Retinal pigment epithelial cell (primary cell): ENCODE results near the gene PRMT1.
"Not testable (repeated sequence)": the region's sequence is repeated elsewhere in the genome, so short reads cannot be mapped to it uniquely, and the experiment has no call there.

Experiments used
- DNase-seq: peaks from one replicate; pipeline ENCODE4 v3.0.0-alpha.2; 2010; ENCODE audit warnings: low read depth
- H3K4me3 ChIP-seq: 2 replicates; pipeline ENCODE4 v1.5.1; 2011; ENCODE audit warnings: mild to moderate bottlenecking, low read length, control low read depth, moderate library complexity
- TF ChIP-seq, protein P1 (sequence below): conservative IDR thresholded peaks from 2 replicates; pipeline ENCODE4 v1.5.1; 2011; ENCODE audit warnings: low read depth, low read length, control low read depth, inconsistent platforms

Gene PRMT1

DNA sequence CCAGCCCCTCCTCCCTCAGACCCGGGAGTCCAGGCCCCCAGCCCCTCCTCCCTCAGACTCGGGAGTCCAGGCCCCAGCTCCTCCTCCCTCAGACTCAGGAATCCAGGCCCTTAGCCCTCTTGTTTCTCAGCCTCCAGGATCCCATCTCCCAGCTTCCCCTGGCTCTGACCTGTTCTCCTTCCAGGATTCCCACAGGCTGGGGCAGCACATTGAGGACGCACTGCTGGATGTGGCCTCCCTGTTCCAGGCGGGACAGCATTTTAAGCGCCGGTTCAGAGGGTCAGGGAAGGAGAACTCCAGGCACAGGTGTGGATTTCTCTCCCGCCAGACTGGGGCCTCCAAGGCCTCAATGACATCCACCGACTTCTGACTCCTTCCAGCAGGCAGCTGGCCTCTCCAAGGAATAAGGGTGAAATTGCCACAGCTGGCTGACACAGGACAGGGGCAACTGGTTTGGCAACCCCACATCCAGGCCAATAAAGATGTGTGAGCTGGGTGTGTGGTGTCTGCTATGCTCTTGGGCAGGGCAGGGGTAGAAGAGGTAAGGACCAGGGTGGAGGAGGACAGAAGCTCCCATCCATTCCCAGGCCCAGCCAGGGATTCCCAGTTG lies 36.3 kb downstream of the PRMT1 start:
- no peak overlapping the region for H3K4me3 ChIP-seq
- TF ChIP-seq, protein P1, sequence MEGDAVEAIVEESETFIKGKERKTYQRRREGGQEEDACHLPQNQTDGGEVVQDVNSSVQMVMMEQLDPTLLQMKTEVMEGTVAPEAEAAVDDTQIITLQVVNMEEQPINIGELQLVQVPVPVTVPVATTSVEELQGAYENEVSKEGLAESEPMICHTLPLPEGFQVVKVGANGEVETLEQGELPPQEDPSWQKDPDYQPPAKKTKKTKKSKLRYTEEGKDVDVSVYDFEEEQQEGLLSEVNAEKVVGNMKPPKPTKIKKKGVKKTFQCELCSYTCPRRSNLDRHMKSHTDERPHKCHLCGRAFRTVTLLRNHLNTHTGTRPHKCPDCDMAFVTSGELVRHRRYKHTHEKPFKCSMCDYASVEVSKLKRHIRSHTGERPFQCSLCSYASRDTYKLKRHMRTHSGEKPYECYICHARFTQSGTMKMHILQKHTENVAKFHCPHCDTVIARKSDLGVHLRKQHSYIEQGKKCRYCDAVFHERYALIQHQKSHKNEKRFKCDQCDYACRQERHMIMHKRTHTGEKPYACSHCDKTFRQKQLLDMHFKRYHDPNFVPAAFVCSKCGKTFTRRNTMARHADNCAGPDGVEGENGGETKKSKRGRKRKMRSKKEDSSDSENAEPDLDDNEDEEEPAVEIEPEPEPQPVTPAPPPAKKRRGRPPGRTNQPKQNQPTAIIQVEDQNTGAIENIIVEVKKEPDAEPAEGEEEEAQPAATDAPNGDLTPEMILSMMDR: no peak
- DNase-seq: no peak

DNA sequence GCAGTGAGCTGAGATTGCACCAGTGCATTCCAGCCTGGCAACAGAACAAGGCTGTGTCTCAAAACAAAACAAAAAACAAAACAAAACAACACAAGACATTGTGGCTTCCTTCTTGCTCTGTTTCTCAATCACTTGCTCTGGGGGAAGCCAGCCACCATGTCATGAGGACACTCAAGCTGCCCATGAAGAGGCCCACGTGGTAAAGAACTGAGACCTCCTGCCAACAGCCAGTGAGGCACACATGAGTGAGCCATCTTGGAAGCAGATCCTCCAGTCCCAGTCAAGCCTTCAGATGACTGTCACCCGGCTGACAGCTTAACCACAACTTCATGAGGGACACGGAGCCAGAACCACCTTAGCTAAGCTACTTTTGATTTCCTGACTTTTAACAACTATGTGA lies 39.1 kb downstream of the PRMT1 start:
- TF ChIP-seq, protein P1: no peak
- H3K4me3 ChIP-seq: no peak overlapping the region
- no peak for DNase-seq

DNA sequence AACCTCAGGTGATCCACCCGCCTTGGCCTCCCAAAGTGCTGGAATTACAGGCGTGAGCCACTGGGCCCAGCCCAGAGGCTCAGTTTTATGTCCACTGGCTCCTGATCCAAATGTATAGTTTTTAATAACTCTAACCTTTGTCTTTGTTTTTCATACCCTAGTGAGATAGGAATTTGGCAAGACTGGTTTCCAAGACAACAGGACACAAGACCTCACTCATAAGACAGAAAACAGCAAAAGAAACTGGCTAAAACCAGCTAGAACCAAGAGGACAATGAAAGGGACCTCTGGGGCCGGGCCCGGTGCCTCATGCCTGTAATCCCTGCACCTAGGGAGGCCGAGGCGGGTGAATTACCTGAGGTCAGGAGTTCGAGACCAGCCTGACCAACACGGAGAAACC lies 41.4 kb downstream of the PRMT1 start:
- TF ChIP-seq, protein P1: no peak
- DNase-seq: peak; percentile 58
- H3K4me3 ChIP-seq: no peak overlapping the region

DNA sequence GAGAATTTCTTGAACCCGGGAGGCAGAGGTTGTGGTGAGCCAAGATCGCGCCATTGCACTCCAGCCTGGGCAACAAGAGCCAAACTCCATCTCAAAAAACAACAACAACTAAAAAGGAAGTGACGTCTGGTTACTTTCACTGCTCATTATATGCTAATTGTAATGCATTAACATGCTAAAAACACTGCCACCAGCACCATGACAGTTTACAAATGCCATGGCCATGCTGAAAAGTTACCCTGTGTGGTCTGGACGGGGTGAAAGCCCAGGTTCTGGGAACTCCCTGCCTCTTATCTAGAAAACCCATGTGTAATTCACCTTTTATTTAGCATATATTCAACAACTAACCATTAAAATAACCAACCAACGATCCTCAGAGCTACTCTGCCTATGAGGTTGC lies 41.9 kb downstream of the PRMT1 start:
- H3K4me3 ChIP-seq: no peak overlapping the region
- no peak for DNase-seq
- TF ChIP-seq, protein P1: no peak

DNA sequence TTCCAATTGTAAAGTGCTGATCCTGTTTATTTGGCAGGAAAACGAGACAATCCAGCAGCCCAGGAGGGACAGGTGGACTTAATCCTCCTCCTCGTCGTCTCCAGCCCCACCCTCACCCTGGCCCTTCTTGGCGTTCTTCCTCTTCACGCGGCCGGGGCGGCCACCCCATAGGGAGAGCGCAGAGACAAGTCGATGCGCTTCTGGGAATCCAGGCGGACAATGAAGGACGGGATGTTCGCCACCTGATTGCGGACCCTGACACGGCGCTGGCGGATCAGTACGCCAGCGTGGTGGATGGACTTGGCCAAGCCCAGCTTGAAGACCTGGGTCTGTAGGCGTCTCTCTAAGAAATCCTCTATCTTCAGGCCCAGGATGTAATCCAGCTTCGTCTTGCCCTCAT lies 42.3 kb downstream of the PRMT1 start:
- not testable (repeated sequence) for DNase-seq

DNA sequence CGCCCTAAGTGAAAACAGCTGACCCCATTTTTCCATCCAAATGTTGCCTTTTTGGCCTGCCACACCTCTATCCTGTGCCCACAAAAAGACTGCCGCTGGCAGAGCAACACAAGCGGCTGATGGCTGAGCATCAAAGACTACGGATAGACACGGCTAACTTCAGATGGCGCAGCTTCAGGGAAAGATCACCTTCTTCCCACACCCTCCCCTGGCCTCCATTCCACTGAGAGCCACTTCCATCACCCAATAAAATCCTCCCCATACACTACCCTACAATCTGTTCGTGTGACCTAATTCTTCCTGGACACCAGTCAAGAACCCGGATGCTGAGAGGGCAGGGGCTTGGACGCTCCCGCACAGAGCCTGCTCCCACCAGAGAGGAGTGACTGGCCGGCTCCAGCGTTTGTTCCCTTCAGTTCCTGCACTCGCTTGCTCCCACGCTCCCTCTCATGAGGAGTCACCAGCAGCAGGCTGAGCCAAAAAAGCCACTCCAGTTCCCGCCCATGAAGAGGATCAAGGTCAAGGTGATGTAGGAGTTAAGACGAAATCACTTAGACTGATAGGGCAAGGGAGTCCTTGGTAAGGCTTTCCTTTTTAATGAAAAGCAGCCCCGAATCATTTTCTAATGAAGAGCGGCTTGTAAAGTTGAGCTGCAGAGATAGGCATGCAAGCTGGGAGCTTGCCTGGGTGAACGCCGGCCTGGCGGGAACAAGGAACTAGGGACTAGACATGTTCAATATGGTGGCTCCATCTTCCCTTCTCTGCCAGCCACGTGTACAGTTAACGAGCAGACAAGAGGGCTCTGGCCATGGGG lies 50.4 kb downstream of the PRMT1 start:
- TF ChIP-seq, protein P1: no peak
- DNase-seq: no peak
- H3K4me3 ChIP-seq: no peak overlapping the region

More for the DNA sequence above, 42.3 kb downstream of the PRMT1 start:
- H3K4me3 ChIP-seq: not testable (repeated sequence)

DNA sequence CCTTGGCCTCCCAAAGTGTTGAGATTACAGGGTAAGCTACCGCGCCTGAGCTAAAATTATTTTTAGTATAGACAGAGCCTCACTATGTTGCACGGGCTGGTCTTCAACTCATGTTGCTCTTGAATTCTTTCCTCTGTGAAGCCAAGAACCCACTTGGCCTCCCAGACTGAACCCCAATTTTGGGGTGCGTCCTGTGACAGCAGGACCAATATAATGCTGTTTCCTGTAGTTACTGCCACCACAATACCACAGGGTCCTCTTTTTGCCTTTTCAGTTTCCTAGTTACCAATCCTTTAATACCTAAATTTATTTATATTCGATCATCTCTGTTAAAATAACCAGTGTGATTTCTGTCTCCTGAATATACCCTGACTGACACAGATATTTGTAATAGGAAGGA lies 53.1 kb downstream of the PRMT1 start:
- H3K4me3 ChIP-seq: no peak overlapping the region
- TF ChIP-seq, protein P1: no peak
- DNase-seq: no peak
